ENCODE measurements around the gene TEN1. TPM values are rescaled to one million over a fixed set of nuclear protein-coding genes. Genes with fewer than 3 reads are reported as not detected.

Gene TEN1
- total RNA-seq, 1 donor from 2014 or later = 10.9 TPM

- H3K27me3 ChIP-seq = no peaks in the 10 kb centered on the region
- intact Hi-C loops (cut with DNase I) = loop anchor here (5.0 kb wide), 1 partner anchor 102 kb away; no protein-coding TSS in a partner anchor
- DNase-seq (no peak), ATAC-seq (no peak)
- H3K4me1 ChIP-seq = peaks cover 6% of the 10 kb centered on the region
- H3K9me3 ChIP-seq = no peaks in the 10 kb centered on the region
- H3K36me3 ChIP-seq = no peaks in the 10 kb centered on the region
- H3K4me3 ChIP-seq = no peak overlapping the region
- TF ChIP-seq CTCF (IDR thresholded peaks at IDR 0.05) = no peak
- no peak overlapping the region for H3K27ac ChIP-seq
These were observed 29.8 kb downstream of the TEN1 start for GRCh38 chr17:76008630-76009425.

- no peak overlapping the region for H3K27ac ChIP-seq
- no peak for DNase-seq
- ATAC-seq = no peak
- intact Hi-C loops (cut with DNase I) = loop anchor here (5.0 kb wide), 1 partner anchor 102 kb away; no protein-coding TSS in a partner anchor
- H3K9me3 ChIP-seq = no peaks in the 10 kb centered on the region
- peaks cover 2% of the 10 kb centered on the region for H3K36me3 ChIP-seq
- no peaks in the 10 kb centered on the region for H3K27me3 ChIP-seq
- no peak overlapping the region for H3K4me3 ChIP-seq
- TF ChIP-seq CTCF (IDR thresholded peaks at IDR 0.05) = no peak
- peaks cover 3% of the 10 kb centered on the region for H3K4me1 ChIP-seq
These were observed 30.4 kb downstream of the TEN1 start for GRCh38 chr17:76009447-76009846.

- TF ChIP-seq CTCF (IDR thresholded peaks at IDR 0.05) = no peak
- no peaks in the 10 kb centered on the region for H3K4me1 ChIP-seq
- no peaks in the 10 kb centered on the region for H3K9me3 ChIP-seq
- peaks cover 3% of the 10 kb centered on the region for H3K36me3 ChIP-seq
- H3K27me3 ChIP-seq = no peaks in the 10 kb centered on the region
- DNase-seq (no peak), ATAC-seq (no peak)
- intact Hi-C loops (cut with DNase I) = loop anchor here (5.0 kb wide), 1 partner anchor 103 kb away; no protein-coding TSS in a partner anchor
- H3K27ac ChIP-seq = no peak overlapping the region
- H3K4me3 ChIP-seq = no peak overlapping the region
These were observed 31.1 kb downstream of the TEN1 start for GRCh38 chr17:76009969-76010661.

GRCh38 chr17:76011951-76012350 is 32.9 kb downstream of the TEN1 start:
- no peak for ATAC-seq
- Histone ChIP-seq H3K9me3 (no peaks in the 10 kb centered on the region), H3K4me1 (no peaks in the 10 kb centered on the region), H3K27ac (no peak overlapping the region), H3K27me3 (no peaks in the 10 kb centered on the region), H3K36me3 (peaks cover 3% of the 10 kb centered on the region), H3K4me3 (no peak overlapping the region)
- intact Hi-C loops (cut with DNase I) = no loop called here
- TF ChIP-seq CTCF (IDR thresholded peaks at IDR 0.05) = no peak
- no peak for DNase-seq

GRCh38 chr17:76013377-76013932 is 34.4 kb downstream of the TEN1 start:
- intact Hi-C loops (cut with DNase I) = no loop called here
- H3K4me1 ChIP-seq = no peaks in the 10 kb centered on the region
- no peaks in the 10 kb centered on the region for H3K27me3 ChIP-seq
- no peak for DNase-seq
- H3K36me3 ChIP-seq = peaks cover 3% of the 10 kb centered on the region
- TF ChIP-seq CTCF (IDR thresholded peaks at IDR 0.05) = no peak
- no peak overlapping the region for H3K4me3 ChIP-seq
- ATAC-seq = no peak
- H3K9me3 ChIP-seq = no peaks in the 10 kb centered on the region
- H3K27ac ChIP-seq = no peak overlapping the region

All from upper lobe of right lung (tissue), 1 donor.